Mesendoderm (in vitro differentiated cells): ENCODE measurements around the gene SHPK.

Source experiments
- DNase-seq: peaks from one replicate; pipeline ENCODE4 v3.0.0; 2013
- H2AK5ac ChIP-seq: 2 replicates; pipeline ENCODE4 v1.6.1; 2013; ENCODE audit warnings: low read length, inconsistent platforms
- H2BK120ac ChIP-seq: 2 replicates; pipeline ENCODE4 v1.6.1; 2013; ENCODE audit warnings: low read depth, mild to moderate bottlenecking, low read length, moderate library complexity, mixed read lengths
- H2BK15ac ChIP-seq: replicated peaks from 2 replicates; pipeline ENCODE4 v1.6.1; 2013; ENCODE audit warnings: low read depth, mild to moderate bottlenecking, moderate library complexity
- H2BK5ac ChIP-seq: 2 replicates; pipeline ENCODE4 v1.6.1; 2013; ENCODE audit warnings: low read length, inconsistent platforms
- H3K18ac ChIP-seq: 2 replicates; pipeline ENCODE4 v1.6.1; 2013; ENCODE audit warnings: mild to moderate bottlenecking, low read length, mixed read lengths
- H3K23ac ChIP-seq: one replicate; pipeline ENCODE4 v1.6.1; 2013; ENCODE audit warnings: low read length
- H3K27ac ChIP-seq: 2 replicates; pipeline ENCODE4 v1.5.1; 2013; ENCODE audit warnings: low read depth, mild to moderate bottlenecking, inconsistent platforms, low read length, moderate library complexity
- H3K27me3 ChIP-seq: 2 replicates; pipeline ENCODE4 v1.6.1; 2013; ENCODE audit warnings: low read length, control low read depth, mild to moderate bottlenecking, inconsistent platforms; ENCODE audit not compliant: insufficient read depth, poor library complexity
- H3K36me3 ChIP-seq: 2 replicates; pipeline ENCODE4 v1.6.1; 2013; ENCODE audit warnings: low read length, inconsistent platforms; ENCODE audit not compliant: control insufficient read depth, insufficient read depth
- H3K4ac ChIP-seq: one replicate; pipeline ENCODE4 v1.6.1; 2013; ENCODE audit warnings: low read depth, mild to moderate bottlenecking, low read length, moderate library complexity
- H3K4me1 ChIP-seq: 2 replicates; pipeline ENCODE4 v1.6.1; 2013; ENCODE audit warnings: low read depth, low read length, inconsistent platforms; ENCODE audit not compliant: control insufficient read depth
- H3K4me2 ChIP-seq: 2 replicates; pipeline ENCODE4 v1.6.1; 2013; ENCODE audit warnings: low read length
- H3K4me3 ChIP-seq: 2 replicates; pipeline ENCODE4 v1.5.1; 2013; ENCODE audit warnings: mild to moderate bottlenecking, low read length
- H3K56ac ChIP-seq: one replicate; pipeline ENCODE4 v1.6.1; 2013; ENCODE audit warnings: low read length
- H3K79me1 ChIP-seq: 2 replicates; pipeline ENCODE4 v1.6.1; 2013; ENCODE audit warnings: low read length, inconsistent platforms
- H3K79me2 ChIP-seq: 2 replicates; pipeline ENCODE4 v1.6.1; 2013; ENCODE audit warnings: mild to moderate bottlenecking, low read length; ENCODE audit not compliant: control insufficient read depth, insufficient read depth
- H3K9ac ChIP-seq: 2 replicates; pipeline ENCODE4 v1.6.1; 2013; ENCODE audit warnings: low read length, inconsistent platforms
- H4K5ac ChIP-seq: one replicate; pipeline ENCODE4 v1.6.1; 2013; ENCODE audit warnings: low read length
- H4K8ac ChIP-seq: one replicate; pipeline ENCODE4 v1.6.1; 2013; ENCODE audit warnings: low read depth, mild to moderate bottlenecking, control low read depth, low read length, moderate library complexity
- WGBS: extraction: QIAGEN DNeasy Blood & Tissue Kit; methylation state at CpG from one replicate; pipeline ENCODE4 v1.1.7; 2013; ENCODE audit warnings: low lambda C conversion rate, missing lambda C conversion rate; ENCODE audit not compliant: insufficient coverage; ENCODE audit errors: extremely low coverage; 5-methylcytosine and 5-hydroxymethylcytosine counted together

SHPK gene

DNA sequence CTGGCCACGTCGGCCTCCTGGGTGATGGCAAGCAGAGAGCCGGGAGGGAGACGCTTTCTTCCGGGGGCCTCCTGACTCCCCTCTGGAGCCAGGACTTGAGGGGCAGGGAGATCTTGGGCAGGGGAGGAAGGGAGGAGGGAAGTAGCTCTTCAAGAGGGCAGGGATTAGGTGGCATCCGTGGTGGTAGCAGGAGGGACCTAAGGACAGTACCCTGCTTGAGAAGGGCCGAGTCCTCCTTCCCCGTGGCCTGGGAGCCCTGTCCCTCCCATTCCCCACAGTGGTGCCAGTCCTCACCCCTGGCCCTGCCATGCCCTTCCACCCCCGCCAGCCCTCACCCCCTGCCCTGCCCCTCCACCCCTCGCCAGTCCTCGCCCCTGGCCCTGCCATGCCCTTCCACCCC lies 19.7 kb upstream of the SHPK start:
- no peak overlapping the region for H3K56ac ChIP-seq
- no peaks in the 10 kb centered on the region for H3K4me1 ChIP-seq
- no peak overlapping the region for H3K23ac ChIP-seq
- no peak overlapping the region for H2BK120ac ChIP-seq
- no peak overlapping the region for H3K27ac ChIP-seq
- no peaks in the 10 kb centered on the region for H3K27me3 ChIP-seq
- H2AK5ac ChIP-seq: no peak overlapping the region
- DNase-seq: no peak
- no peak overlapping the region for H4K8ac ChIP-seq
- no peaks in the 10 kb centered on the region for H3K79me2 ChIP-seq
- no peak overlapping the region for H2BK15ac ChIP-seq
- no peak overlapping the region for H3K4me2 ChIP-seq
- H3K36me3 ChIP-seq: no peaks in the 10 kb centered on the region
- no peak overlapping the region for H3K4me3 ChIP-seq
- H3K9ac ChIP-seq: no peak overlapping the region
- H3K18ac ChIP-seq: no peak overlapping the region
- WGBS: no CpG with 5 or more reads among the region's 11 CpGs
- H2BK5ac ChIP-seq: no peak overlapping the region
- H4K5ac ChIP-seq: no peak overlapping the region
- no peak overlapping the region for H3K4ac ChIP-seq
- no peaks in the 10 kb centered on the region for H3K79me1 ChIP-seq

DNA sequence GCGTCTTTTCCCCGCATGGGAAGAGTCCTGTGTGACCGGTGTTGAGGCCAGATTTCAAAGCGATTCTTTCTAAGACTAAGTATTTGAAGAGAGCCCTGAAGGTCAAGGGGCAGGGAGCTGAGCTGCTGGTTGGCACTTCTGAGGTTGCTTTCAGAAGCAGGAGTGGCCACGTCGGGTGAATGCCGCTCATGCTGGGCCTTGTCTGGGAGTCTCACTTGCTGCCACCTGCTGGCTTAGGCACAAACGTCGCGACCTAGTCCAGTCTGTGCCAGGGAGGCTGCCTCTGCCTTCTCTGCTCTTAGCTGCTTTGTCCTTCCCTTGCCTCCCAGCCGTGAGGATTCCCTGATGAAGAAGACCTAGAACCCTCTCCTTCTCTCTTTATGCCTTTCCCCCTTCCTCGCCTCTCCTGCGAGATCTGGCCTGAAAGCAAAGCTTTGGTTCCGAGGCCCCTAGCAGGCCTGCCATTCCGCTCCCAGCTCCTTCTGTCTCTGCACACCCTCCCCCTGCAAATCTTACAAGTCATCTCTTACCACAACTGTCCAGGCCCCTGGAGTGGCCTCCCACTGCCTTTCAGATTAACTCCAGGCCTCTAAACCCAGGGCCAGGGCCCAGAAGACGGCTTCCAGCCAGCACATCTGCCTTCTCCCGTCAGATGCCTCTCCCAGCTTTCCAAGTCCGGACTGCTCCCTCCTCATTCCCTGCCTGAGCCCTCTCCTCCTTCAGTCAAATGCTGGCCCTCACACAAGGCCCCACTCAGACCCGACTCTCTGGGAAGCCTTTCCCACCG lies 11.9 kb upstream of the SHPK start:
- Histone ChIP-seq H3K79me1 (no peaks in the 10 kb centered on the region), H3K4me3 (no peak overlapping the region), H4K8ac (no peak overlapping the region), H3K9ac (no peak overlapping the region), H2BK120ac (no peak overlapping the region), H3K56ac (no peak overlapping the region), H3K36me3 (peaks cover 1% of the 10 kb centered on the region), H2AK5ac (no peak overlapping the region), H3K27me3 (no peaks in the 10 kb centered on the region), H2BK15ac (no peak overlapping the region), H3K4me1 (no peaks in the 10 kb centered on the region), H4K5ac (no peak overlapping the region), H3K18ac (no peak overlapping the region), H3K27ac (no peak overlapping the region), H3K23ac (no peak overlapping the region), H2BK5ac (no peak overlapping the region), H3K4me2 (no peak overlapping the region), H3K4ac (no peak overlapping the region), H3K79me2 (no peaks in the 10 kb centered on the region)
- no CpG with 5 or more reads among the region's 20 CpGs for WGBS
- DNase-seq: peak; percentile 71

DNA sequence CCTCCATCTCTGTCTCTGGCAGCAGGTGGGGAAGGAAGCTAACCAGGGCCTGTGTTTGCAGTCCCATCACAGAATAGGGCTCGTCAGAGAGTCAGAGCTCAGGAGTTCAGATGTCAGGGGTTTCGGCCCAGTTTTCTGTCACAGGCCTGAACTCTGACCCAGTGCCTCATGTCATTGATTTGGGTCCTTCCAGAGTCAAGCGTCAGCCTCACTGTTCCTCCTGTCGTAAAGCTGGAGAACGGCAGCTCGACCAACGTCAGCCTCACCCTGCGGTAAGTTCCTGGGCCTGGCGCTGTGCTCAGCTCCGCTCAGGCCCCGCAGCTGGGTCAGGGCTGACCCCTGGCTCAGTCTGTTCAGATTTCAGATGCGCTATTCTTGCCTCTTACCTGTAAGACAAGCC lies 11.2 kb upstream of the SHPK start:
- Histone ChIP-seq H2AK5ac (no peak overlapping the region), H3K4ac (no peak overlapping the region), H4K5ac (no peak overlapping the region), H3K27ac (no peak overlapping the region), H3K4me2 (no peak overlapping the region), H3K36me3 (peaks cover 1% of the 10 kb centered on the region), H3K4me3 (no peak overlapping the region), H4K8ac (no peak overlapping the region), H2BK5ac (no peak overlapping the region), H2BK120ac (no peak overlapping the region), H3K23ac (no peak overlapping the region), H3K4me1 (no peaks in the 10 kb centered on the region), H3K9ac (no peak overlapping the region), H3K18ac (no peak overlapping the region), H3K56ac (no peak overlapping the region), H3K79me1 (no peaks in the 10 kb centered on the region), H3K79me2 (no peaks in the 10 kb centered on the region), H2BK15ac (no peak overlapping the region), H3K27me3 (no peaks in the 10 kb centered on the region)
- DNase-seq: no peak
- WGBS: no CpG with 5 or more reads among the region's 12 CpGs

DNA sequence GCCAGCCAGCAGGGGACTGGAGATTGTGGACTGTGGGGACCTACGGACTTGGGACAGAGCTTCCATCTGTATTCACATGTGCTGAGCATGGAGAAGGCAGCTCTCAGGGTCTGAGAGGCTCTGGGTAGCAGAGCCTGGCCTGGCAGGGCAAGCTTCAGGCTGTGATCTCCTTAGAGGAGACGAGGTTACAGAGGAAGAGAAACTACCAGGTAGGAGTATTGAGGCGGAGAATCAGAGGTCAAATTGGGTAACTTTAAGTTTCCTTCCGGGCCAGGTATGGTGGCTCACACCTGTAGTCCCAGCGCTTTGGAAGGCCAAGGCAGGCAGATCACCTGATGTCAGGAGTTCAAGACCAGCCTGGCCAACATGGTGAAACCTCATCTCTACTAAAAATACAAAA lies 9.3 kb upstream of the SHPK start:
- no peak overlapping the region for H3K18ac ChIP-seq
- H3K23ac ChIP-seq: no peak overlapping the region
- H3K36me3 ChIP-seq: peaks cover 1% of the 10 kb centered on the region
- H3K79me1 ChIP-seq: no peaks in the 10 kb centered on the region
- no peak overlapping the region for H2BK5ac ChIP-seq
- no peak overlapping the region for H3K4ac ChIP-seq
- H4K8ac ChIP-seq: no peak overlapping the region
- H2BK15ac ChIP-seq: no peak overlapping the region
- no peak overlapping the region for H3K9ac ChIP-seq
- no peak overlapping the region for H3K56ac ChIP-seq
- H3K4me3 ChIP-seq: no peak overlapping the region
- no peaks in the 10 kb centered on the region for H3K4me1 ChIP-seq
- no peak overlapping the region for H2AK5ac ChIP-seq
- WGBS: no CpG with 5 or more reads among the region's 5 CpGs
- H3K4me2 ChIP-seq: no peak overlapping the region
- no peak overlapping the region for H3K27ac ChIP-seq
- no peaks in the 10 kb centered on the region for H3K27me3 ChIP-seq
- DNase-seq: no peak
- H2BK120ac ChIP-seq: no peak overlapping the region
- H4K5ac ChIP-seq: no peak overlapping the region
- H3K79me2 ChIP-seq: no peaks in the 10 kb centered on the region

DNA sequence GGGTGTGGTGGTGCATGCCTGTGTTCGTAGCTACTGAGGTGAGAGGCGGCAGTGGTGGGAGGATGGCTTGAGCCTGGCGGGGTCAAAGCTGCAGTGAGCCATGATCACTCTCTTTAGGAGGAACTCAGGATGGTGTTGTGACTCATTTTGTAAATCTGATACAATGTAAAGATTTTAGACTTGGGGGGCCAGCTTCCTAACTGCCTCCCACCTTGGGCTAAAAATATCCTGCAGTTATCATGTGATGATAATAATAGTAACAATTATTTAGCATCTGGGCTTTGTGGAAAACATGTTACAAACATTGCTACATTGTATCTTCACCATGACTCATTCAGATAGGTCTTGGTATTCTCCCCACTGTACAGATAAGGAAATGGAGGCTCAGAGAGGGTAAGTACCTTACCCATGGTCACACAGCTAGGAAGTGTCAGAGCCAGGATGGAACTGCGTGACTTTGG lies 7.9 kb upstream of the SHPK start:
- H3K56ac ChIP-seq: no peak overlapping the region
- H2BK120ac ChIP-seq: no peak overlapping the region
- no peak overlapping the region for H2BK15ac ChIP-seq
- H3K9ac ChIP-seq: no peak overlapping the region
- H3K79me2 ChIP-seq: no peaks in the 10 kb centered on the region
- H3K4me3 ChIP-seq: no peak overlapping the region
- H3K18ac ChIP-seq: no peak overlapping the region
- H3K23ac ChIP-seq: no peak overlapping the region
- H4K8ac ChIP-seq: no peak overlapping the region
- H3K79me1 ChIP-seq: no peaks in the 10 kb centered on the region
- no CpG with 5 or more reads among the region's 4 CpGs for WGBS
- H3K4me1 ChIP-seq: no peaks in the 10 kb centered on the region
- peaks cover 2% of the 10 kb centered on the region for H3K36me3 ChIP-seq
- no peaks in the 10 kb centered on the region for H3K27me3 ChIP-seq
- no peak overlapping the region for H3K4ac ChIP-seq
- H4K5ac ChIP-seq: no peak overlapping the region
- DNase-seq: no peak
- H2AK5ac ChIP-seq: no peak overlapping the region
- no peak overlapping the region for H2BK5ac ChIP-seq
- H3K27ac ChIP-seq: no peak overlapping the region
- H3K4me2 ChIP-seq: no peak overlapping the region
